AG09309 (cell line): ENCODE results near the gene RIC3.

Experiments used
- DNase-seq: peaks from one replicate; pipeline ENCODE4 v3.0.0-alpha.2; 2010; ENCODE audit warnings: low read depth
- H3K4me3 ChIP-seq: 2 replicates; pipeline ENCODE4 v1.5.1; 2011; ENCODE audit warnings: mild to moderate bottlenecking, low read depth, low read length, moderate library complexity; ENCODE audit not compliant: control insufficient read depth
- TF ChIP-seq, protein P1 (sequence below): IDR thresholded peaks from 2 replicates; pipeline ENCODE4 v1.5.1; 2011; ENCODE audit warnings: mild to moderate bottlenecking, low read depth, low read length, inconsistent platforms; ENCODE audit not compliant: insufficient read depth, control insufficient read depth; ENCODE audit errors: missing control alignments

RIC3 gene

DNA sequence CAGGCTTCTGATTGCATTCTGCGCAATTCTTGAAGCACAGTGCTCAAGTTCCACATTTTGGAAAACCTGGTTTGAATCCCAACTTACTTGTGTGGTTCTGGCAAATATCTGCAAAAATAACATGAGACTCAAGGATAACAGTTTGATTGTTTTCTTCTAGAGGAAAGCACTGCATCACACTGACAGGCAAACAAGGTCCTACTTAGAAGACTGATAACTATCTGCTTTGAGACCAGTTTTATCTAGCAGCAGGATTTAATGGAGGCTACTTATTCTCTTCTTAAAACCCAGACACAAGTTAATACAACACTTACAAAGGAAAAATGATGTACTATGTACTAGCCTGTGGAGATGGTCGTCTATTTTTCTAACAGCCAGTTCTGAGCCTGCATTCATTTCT is 41.4 kb downstream of the RIC3 start:
- DNase-seq, result no peak
- TF ChIP-seq, protein P1, sequence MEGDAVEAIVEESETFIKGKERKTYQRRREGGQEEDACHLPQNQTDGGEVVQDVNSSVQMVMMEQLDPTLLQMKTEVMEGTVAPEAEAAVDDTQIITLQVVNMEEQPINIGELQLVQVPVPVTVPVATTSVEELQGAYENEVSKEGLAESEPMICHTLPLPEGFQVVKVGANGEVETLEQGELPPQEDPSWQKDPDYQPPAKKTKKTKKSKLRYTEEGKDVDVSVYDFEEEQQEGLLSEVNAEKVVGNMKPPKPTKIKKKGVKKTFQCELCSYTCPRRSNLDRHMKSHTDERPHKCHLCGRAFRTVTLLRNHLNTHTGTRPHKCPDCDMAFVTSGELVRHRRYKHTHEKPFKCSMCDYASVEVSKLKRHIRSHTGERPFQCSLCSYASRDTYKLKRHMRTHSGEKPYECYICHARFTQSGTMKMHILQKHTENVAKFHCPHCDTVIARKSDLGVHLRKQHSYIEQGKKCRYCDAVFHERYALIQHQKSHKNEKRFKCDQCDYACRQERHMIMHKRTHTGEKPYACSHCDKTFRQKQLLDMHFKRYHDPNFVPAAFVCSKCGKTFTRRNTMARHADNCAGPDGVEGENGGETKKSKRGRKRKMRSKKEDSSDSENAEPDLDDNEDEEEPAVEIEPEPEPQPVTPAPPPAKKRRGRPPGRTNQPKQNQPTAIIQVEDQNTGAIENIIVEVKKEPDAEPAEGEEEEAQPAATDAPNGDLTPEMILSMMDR, result no peak
- no peak overlapping the region for H3K4me3 ChIP-seq

DNA sequence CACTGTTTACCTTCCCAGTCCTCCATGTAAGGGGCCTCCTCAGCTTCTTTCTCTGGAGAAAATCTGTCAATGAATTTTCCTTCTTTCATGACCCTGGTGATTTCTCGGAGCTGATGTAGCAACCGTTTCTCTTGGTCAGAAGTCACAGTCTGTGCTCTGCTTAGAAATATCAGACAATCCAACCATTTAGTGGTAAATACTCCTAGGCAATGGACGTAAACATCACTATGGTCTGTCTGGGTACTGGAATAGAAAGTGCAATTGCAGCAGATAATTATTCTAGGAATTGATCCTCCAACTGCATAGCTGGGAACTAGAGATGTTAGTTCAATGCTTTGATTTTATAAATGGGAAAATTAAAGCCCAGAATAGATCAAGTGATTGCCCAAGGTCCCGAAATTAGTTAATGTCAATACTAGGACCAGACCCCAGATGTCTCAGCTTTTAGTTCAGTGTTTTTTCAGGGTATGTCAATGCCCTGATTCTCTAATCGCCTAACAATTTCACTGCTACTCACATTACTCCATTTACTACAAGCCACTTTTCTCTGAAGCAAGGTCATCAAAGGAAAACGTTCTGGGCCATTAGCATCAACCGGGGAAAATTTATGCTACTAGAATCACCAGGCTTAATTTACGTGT is 42.1 kb downstream of the RIC3 start:
- no peak overlapping the region for H3K4me3 ChIP-seq
- TF ChIP-seq, protein P1, result no peak
- no peak for DNase-seq

DNA sequence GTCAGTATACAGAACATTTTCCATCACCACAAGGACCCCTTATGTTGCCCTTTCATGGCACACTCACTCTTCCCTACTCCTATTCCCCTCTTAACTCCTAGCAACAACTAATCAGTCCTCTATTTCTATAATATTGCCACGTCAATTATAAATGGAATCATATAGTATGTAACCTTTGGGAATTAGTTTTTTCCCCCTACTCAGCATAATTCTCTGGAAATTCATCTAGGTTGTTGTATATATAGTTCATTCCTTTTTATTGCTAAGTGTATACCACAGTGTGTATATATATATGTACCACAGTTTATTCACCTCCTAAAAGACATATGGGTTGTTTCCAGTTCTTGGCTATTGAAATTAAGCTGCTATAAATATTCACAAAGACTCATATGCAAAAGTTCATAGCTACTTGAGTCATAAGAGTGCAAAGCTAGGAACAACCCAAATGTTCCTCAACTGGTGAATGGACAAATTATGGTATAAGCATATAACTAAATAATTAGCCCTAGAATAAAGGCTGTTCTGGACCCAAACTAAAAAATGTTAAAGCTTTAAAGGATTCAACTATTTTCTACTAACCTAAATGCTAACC is 46.6 kb downstream of the RIC3 start:
- DNase-seq, result no peak
- no peak overlapping the region for H3K4me3 ChIP-seq
- TF ChIP-seq, protein P1, result no peak

DNA sequence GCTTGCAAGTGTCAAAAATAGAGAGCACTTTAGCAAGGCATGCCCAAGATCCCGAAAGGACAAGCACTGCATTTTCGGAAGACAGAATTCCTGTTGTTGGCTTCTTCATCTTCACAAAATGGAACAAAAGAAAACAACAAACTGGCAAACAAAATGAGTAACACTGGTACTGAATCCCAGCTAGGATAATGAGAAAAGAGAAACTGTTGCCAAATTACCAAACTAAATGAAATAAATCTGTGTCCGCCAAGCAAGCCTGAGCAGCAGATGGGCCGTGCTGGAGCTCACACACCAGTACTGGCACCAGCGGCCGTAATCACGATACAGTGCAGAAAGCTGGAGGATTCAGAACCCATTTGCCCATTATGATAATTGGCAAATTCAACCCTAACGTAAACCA is 57.2 kb downstream of the RIC3 start:
- TF ChIP-seq, protein P1, result no peak

DNA sequence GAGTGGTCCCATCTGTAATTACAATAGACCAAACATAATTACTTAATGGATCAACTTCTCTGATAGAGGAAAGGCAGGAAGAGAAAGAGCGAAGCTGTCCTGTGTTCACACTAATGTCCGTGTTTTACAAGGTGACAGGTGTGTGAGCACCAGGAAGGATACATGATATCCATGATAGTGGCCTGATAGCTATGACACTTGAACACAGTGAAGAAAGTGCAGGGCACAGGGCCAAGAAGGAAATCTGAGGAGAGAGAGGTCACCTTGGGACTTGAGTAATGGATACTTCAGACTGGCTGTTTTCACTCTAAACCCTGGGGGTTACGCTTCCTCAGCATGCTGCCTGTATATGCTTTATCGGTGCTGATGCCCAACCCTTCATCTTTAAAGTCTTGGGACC is 58.4 kb downstream of the RIC3 start:
- no peak for DNase-seq
- H3K4me3 ChIP-seq, result no peak overlapping the region
- TF ChIP-seq, protein P1, result no peak

More for the DNA sequence above, 57.2 kb downstream of the RIC3 start:
- no peak overlapping the region for H3K4me3 ChIP-seq
- DNase-seq, result no peak

DNA sequence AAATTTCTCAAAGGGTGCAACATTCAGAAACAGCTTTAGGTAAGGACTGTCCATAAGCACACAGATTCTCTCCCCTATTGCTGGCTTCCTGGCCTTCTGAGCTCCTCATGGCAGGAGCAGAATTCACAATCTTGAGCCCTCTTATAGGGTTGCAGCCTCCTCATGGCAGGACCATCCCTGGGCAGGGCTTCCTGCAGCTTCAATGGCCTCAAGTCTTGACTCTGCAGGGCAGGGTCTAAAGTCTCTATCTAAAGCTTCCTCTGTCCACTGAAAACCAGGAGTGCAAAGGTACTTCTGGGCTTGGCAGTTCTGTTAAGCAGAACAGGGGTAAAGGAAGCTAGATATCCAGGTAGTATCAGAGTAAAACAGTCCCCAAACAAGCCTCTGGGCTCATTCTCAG is 59.1 kb downstream of the RIC3 start:
- no peak for DNase-seq
- TF ChIP-seq, protein P1, result no peak
- no peak overlapping the region for H3K4me3 ChIP-seq
